Calu3 (cell line): Measurements from ENCODE around the gene APP. TPM values are rescaled to one million over a fixed set of nuclear protein-coding genes. Genes with fewer than 3 reads are reported as not detected.
A peak's percentile ranks its signal among the peaks of the same experiment; 100 is the strongest.

Source experiments
- BruUV-seq: library from RNA; stranded (reverse); fragments of 400-500 nt; replicated peaks from 2 replicates; lab custom pipeline; 2021; lab: Mats Ljungman, UMichigan
- CTCF ChIA-PET: fragments of 300-600 bp; sonication (Branson Sonifier 250); formaldehyde crosslinking; loops from one replicate; lab custom pipeline; 2022; ENCODE audit warnings: antibody characterized with exemption; lab: Charles Lee
- DNase-seq: peaks from one replicate; pipeline ENCODE4 v3.0.0; 2022
- H3K27ac Mint-ChIP-seq: one replicate; pipeline ENCODE4 v1.8.0; 2022; ENCODE audit warnings: mixed read lengths; ENCODE audit not compliant: unreplicated experiment
- H3K27me3 Mint-ChIP-seq: one replicate; pipeline ENCODE4 v1.8.0; 2022; ENCODE audit warnings: mixed read lengths; ENCODE audit not compliant: unreplicated experiment
- H3K36me3 Mint-ChIP-seq: one replicate; pipeline ENCODE4 v1.8.0; 2022; ENCODE audit warnings: mild to moderate bottlenecking, moderate library complexity, mixed read lengths; ENCODE audit not compliant: insufficient read depth, unreplicated experiment
- H3K4me1 Mint-ChIP-seq: one replicate; pipeline ENCODE4 v1.8.0; 2022; ENCODE audit warnings: mild to moderate bottlenecking, low read depth, mixed read lengths; ENCODE audit not compliant: unreplicated experiment
- H3K4me3 Mint-ChIP-seq: one replicate; pipeline ENCODE4 v1.8.0; 2022; ENCODE audit warnings: mild to moderate bottlenecking, low read depth, moderate library complexity, mixed read lengths; ENCODE audit not compliant: unreplicated experiment
- H3K9me3 Mint-ChIP-seq: one replicate; pipeline ENCODE4 v1.8.0; 2022; ENCODE audit warnings: low read depth, mixed read lengths; ENCODE audit not compliant: unreplicated experiment
- CTCF ChIP-seq: fragments of 200-600 bp; IDR thresholded peaks from one replicate; pipeline ENCODE4 v1.8.0; 2022; ENCODE audit warnings: antibody characterized with exemption; ENCODE audit not compliant: unreplicated experiment
- intact Hi-C: fragments of 100-400 bp; cut with micrococcal nuclease; formaldehyde crosslinking; loops from one replicate; pipeline ENCODE4 v1.10.0; 2022; ENCODE audit not compliant: unreplicated experiment
- total RNA-seq: library from RNA; stranded (reverse); gene quantifications from 2 replicates; pipeline ENCODE4 v1.2.3, GENCODE V29; 2022

APP gene
- total RNA-seq, 1 experiment from 2014 or later: 566 TPM

DNA sequence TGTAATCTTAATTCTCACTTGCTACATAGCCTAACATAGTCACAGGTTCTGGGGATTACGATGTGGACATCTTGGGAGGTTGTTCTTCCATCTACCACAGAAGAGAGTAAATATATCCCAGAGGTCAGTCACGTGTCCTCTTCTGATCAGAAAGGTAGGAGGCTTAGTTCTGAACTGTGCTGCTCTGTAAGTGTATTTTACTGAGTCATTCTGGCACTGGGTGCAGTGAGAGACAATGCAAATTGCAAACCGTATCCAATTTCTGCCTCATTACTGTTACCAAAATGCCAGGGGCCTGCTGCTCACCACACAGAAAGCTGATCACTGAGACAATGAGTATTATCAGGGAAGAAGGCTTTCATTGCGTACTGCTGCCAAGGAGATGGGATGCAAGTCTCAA is 331.8 kb downstream of the APP start:
- H3K9me3 Mint-ChIP-seq: peaks cover 11% of the 10 kb centered on the region
- no peak for DNase-seq
- no peak overlapping the region for H3K27ac Mint-ChIP-seq
- intact Hi-C loops: no loop called here
- no peak overlapping the region for H3K4me3 Mint-ChIP-seq
- TF ChIP-seq CTCF: no peak
- H3K36me3 Mint-ChIP-seq: no peaks in the 10 kb centered on the region
- H3K27me3 Mint-ChIP-seq: peaks cover 17% of the 10 kb centered on the region
- BruUV-seq: no TSS peak
- CTCF ChIA-PET: no interaction called here
- H3K4me1 Mint-ChIP-seq: peaks cover 25% of the 10 kb centered on the region

DNA sequence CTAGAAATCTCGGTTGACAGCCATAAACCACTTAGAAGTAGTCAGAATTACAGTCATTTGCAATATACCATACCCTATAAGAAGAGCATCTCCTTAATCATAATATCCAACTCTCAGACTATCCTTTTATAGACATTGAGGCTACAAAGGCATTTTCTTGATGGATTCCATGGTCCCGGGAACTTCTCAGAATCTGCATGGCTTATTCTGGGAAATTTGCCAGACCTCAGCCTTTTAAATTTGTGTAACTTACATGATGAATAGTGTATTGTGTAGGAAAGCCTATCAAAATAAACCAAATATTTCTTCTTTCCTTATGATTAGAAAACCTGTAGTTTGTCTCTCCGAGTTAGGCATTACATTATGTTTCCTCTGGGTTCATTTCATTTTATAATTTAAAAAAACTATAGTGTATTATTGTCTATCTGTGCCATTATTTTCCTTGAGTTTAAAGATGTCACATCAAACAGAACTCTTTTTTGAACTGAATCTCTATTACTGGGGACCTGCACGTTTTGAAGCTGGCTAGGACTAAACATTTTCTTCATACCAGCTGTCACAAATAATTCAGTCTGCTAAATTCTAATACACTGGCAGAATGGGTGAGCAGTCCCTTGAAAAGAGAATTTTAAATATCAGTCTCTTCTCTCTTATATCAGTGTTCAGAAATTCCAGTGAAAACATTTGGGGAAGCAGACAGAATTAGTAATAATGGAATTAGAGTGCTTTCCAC is 332.9 kb downstream of the APP start:
- Mint-ChIP-seq H3K27me3 (peaks cover 6% of the 10 kb centered on the region), H3K4me1 (peaks cover 35% of the 10 kb centered on the region), H3K9me3 (peaks cover 14% of the 10 kb centered on the region), H3K36me3 (no peaks in the 10 kb centered on the region), H3K4me3 (no peak overlapping the region), H3K27ac (no peak overlapping the region)
- TF ChIP-seq CTCF: no peak
- CTCF ChIA-PET: no interaction called here
- BruUV-seq: no TSS peak
- DNase-seq: peak; percentile 20
- intact Hi-C loops: no loop called here

- BruUV-seq: no TSS peak
- DNase-seq: no peak
- intact Hi-C loops: no loop called here
- CTCF ChIA-PET: interaction anchor here (0.7 kb wide), 1 partner anchor 1998 kb away, joined by 3 read pairs; no protein-coding TSS in a partner anchor
- peaks cover 45% of the 10 kb centered on the region for H3K4me1 Mint-ChIP-seq
- no peak overlapping the region for H3K27ac Mint-ChIP-seq
- no peaks in the 10 kb centered on the region for H3K27me3 Mint-ChIP-seq
- H3K4me3 Mint-ChIP-seq: no peak overlapping the region
- H3K9me3 Mint-ChIP-seq: peaks cover 14% of the 10 kb centered on the region
- TF ChIP-seq CTCF: no peak
- H3K36me3 Mint-ChIP-seq: no peaks in the 10 kb centered on the region
These were observed 334.2 kb downstream of the APP start for GRCh38 chr21:25836396-25836795.

- Mint-ChIP-seq H3K9me3 (peaks cover 10% of the 10 kb centered on the region), H3K27ac (no peak overlapping the region), H3K4me3 (no peak overlapping the region), H3K36me3 (no peaks in the 10 kb centered on the region), H3K4me1 (peaks cover 45% of the 10 kb centered on the region), H3K27me3 (no peaks in the 10 kb centered on the region)
- peak; percentile 8 for DNase-seq
- CTCF ChIA-PET: no interaction called here
- BruUV-seq: no TSS peak
- TF ChIP-seq CTCF: no peak
- intact Hi-C loops: no loop called here
These were observed 336.2 kb downstream of the APP start for GRCh38 chr21:25834381-25834780.
